GM12878 (cell line): ENCODE measurements around the gene NME5.

ENCODE experiments used
- CTCF ChIP-seq, 3 experiments: IDR thresholded peaks in 2 of 3; conservative IDR thresholded peaks in 1 of 3; 2 replicates each; pipeline ENCODE4 v1.5.1; 2011; ENCODE audit warnings: low read depth in 3 of 3, low read length in 3 of 3, mild to moderate bottlenecking in 3 of 3, control low read depth in 2 of 3, moderate library complexity in 2 of 3, inconsistent platforms in 1 of 3, mixed read lengths in 1 of 3; ENCODE audit not compliant: control insufficient read depth in 2 of 3, insufficient read depth in 1 of 3; ENCODE audit errors: extremely low read depth in 1 of 3
- EZH2 ChIP-seq: IDR thresholded peaks from 2 replicates; pipeline ENCODE4 v1.6.1; 2012; ENCODE audit warnings: low read depth, mild to moderate bottlenecking, control low read depth, inconsistent platforms, low read length, borderline replicate concordance; ENCODE audit not compliant: control insufficient read depth
- NFIC ChIP-seq: IDR thresholded peaks from 2 replicates; pipeline ENCODE4 v1.6.1; 2012; ENCODE audit warnings: low read depth, mild to moderate bottlenecking, inconsistent platforms, low read length, moderate library complexity
- NKRF ChIP-seq: fragments of 450-650 bp; conservative IDR thresholded peaks from 2 replicates; pipeline ENCODE4 v1.6.1; 2017; ENCODE audit warnings: mild to moderate bottlenecking, moderate library complexity
- POLR2AphosphoS5 ChIP-seq: IDR thresholded peaks from 2 replicates; pipeline ENCODE4 v1.6.1; 2011; ENCODE audit warnings: mild to moderate bottlenecking, low read length, inconsistent platforms
- RAD51 ChIP-seq: fragments of 450-650 bp; IDR thresholded peaks from 2 replicates; pipeline ENCODE4 v1.6.1; 2016; ENCODE audit warnings: moderate library complexity, mild to moderate bottlenecking, inconsistent platforms
- TAF1 ChIP-seq: IDR thresholded peaks from 2 replicates; pipeline ENCODE4 v1.6.1; 2011; ENCODE audit warnings: mild to moderate bottlenecking, low read depth, low read length, borderline replicate concordance

- TF ChIP-seq NKRF (no peak), CTCF (IDR thresholded peaks at IDR 0.05 in 2 of 3, conservative IDR thresholded peaks at IDR 0.05 in 1 of 3; ENCODE audit: control insufficient read depth in 2 of 3, extremely low read depth in 1 of 3, insufficient read depth in 1 of 3, low read depth in 3 of 3, low read length in 3 of 3) (peak; percentile 75 to 92 (median 79)), EZH2 (no peak), NFIC (no peak), TAF1 (no peak), POLR2AphosphoS5 (no peak), RAD51 (no peak)
Observed at GRCh38 chr5:138077064-138077696, 62.0 kb downstream of the NME5 start.
